Middle frontal gyrus (tissue), 1 donor: ENCODE results near the gene OGDHL.
"Not testable (repeated sequence)": the region's sequence is repeated elsewhere in the genome, so short reads cannot be mapped to it uniquely, and the experiment has no call there.

Experiments
- DNase-seq: peaks from one replicate; pipeline ENCODE4 v3.0.0-alpha.2; 2015; ENCODE audit warnings: low spot score; ENCODE audit errors: extremely low spot score

OGDHL gene

DNA sequence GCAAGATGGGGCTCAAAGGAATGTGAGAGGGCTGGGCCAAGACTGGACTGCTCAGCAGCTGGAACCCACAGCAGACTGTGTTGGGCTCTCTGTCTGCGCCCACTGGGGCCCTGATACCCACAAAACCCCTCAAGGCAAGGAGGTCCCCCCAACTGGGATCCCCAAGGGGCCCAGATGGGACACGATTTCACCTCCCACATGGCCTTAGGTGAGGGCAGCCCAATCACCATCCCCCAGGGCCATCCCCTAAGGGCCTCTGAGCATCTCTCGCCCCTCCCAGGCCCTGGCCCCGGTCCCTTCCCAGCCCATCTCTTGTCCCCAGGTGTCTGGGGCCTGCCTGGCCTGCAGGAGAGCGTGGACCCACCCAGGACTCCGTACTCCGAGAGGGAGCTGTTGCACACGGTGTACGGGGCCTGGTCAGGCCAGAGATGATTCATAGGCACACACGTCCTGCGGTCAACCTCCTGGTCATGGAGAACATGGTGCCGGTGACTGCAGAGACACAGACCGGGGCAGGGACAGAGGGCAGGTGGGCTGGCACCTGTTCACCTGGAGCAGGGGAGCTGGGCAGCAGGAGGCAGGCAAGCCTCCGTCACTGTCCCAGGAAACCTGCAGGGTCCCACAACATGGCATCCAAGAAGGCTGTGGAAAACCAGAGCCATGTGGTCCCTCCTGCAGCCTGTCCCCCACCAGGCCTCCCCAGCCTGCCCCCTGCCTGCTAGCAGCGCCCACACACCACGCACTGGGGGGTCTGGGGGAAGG, 21.6 kb downstream of the OGDHL start:
- no peak for DNase-seq

DNA sequence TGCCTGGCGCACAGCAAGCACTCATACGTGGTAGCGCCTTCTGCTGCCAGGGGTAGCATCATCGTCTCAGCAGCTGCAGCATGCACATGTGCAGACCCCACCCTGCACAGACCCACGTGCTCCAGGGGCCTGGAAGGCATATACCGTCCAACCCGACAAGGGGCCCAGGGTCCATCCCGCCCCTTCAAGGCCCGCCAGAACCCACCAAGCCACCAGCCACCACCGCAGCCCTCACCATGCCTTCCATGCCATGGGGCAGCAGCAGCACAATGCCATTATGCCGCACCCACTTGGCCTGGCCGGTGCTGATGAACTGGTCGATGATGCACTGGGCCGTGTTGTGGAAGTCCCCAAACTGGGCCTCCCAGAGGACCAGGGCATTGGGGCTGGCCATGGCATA, 22.7 kb downstream of the OGDHL start:
- DNase-seq = no peak

DNA sequence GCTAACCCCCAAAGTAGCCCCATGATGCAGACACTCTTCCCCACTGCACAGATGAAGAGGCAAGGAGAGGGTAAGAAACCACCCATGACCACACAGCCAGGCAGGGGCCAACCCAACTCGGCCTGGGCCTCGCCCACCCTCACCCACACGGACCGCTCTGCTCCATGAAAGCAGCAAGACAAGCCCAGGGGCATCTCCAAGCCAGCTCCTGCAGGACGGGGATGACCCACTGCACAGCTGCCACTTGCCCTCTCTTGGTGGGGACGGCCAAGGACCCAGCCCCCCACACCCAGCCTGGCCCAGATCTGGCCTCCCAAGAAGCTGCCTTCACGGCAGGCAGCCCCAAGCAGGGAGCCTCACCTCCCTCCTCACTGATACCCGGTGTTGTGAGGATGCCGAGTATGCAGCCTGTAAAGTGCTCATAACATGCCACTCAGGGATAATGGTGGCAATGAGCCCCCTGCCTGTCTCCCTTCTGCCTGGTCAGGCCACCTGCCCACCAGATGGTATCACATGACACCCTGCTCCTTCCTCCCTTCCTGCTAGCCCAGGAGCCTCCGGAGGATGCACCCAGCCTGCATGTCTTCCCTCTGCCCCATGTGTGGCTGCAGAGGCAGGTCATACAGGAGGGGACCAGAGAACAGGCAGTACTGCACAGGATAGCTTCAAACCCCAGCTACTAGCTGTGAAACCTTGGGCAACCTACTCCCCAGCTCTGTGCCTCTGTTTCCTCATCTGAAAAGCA, 23.3 kb downstream of the OGDHL start:
- no peak for DNase-seq

DNA sequence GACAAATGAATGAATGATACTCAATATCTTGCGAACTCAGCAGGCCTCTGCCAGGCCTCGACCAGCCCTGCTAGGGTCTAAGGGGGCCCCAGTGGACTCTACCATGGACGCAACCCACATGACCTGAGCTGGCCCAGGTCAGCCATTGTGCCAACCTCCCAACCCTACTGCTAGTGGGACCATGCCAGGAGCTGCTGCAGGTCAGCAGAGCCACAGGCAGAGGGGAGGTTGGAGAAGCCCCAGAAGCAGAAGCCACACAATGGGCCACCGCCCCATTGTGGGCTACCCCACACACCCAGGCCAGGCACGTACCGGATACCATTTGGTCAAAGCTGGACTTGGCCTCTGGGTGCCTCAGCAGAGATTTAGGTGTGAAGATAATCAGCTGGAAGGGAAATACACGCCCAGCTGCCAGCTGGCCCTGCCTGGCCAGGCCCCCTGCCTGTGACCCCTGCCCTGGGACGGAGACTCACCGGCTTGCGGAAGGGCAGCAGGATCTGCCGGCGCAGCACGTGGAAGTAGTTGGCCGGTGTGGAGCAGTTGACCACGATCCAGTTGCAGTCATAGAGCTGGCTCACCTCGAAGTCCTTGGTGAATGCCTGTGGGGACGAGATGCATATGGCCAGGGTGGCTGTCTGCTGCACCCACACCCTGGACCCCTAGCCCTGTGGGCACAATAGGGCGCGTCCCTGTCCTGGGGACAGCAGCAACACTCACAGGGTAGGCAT, 24.5 kb downstream of the OGDHL start:
- no peak for DNase-seq

DNA sequence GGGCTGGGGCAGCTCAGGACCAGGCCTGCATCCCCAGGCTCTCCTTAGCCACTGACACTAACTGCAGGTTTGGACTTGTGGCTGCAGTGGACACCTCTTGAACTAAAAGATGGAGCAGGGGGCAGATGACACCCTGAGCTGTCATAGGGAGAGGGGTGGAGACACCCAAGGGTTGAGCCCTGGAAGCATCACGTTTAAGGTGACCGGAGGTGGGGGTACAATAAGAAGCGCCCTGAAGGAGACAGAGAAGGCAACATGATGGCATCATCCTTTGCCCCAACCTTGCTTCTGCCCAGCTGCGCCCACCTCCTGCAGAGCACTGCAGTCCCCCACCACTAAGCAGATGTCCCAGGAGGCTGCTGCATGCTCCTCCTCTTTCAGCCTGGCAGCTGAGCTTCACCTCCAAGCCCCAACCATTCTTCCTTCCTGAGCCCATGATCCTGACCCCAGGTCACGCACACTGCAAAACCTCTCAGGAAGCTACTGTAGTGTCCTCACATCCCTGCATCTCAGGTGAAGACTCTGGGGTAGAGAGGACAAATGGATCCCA, 25.5 kb downstream of the OGDHL start:
- DNase-seq = no peak

DNA sequence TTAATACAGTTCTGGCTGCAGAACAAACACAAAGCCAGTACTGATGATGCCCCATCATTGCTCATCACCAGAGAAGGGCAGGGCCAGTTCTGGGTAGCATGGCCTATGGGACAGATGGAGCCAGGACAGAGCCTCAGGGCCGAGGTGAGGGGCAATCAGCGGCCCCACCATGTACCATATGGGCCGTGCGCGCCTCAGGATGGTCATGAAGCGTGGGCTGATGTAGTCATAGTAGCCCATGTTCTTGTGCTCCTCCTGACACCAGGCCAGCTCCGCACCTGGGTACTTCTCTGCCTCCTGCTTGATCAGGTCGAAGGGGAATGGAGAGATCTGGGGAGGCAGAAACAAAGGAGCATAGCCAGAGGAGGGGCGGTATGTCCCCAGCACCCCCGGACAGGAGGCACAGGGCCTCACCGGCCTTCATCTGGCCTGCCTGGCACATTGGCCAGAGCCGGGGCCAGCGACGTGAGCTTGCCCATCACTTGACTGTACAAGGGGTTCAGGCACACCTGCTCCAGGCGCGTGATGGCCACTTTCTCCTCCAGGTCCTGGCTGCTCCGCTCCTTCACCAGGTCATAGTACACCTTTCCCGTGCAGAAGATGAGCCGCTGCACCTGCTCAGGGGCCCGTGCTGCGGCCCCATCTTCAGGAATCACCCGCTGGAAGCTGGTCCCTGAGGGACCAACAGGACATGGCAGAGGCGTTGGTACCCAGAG, 26.1 kb downstream of the OGDHL start:
- DNase-seq = no peak

DNA sequence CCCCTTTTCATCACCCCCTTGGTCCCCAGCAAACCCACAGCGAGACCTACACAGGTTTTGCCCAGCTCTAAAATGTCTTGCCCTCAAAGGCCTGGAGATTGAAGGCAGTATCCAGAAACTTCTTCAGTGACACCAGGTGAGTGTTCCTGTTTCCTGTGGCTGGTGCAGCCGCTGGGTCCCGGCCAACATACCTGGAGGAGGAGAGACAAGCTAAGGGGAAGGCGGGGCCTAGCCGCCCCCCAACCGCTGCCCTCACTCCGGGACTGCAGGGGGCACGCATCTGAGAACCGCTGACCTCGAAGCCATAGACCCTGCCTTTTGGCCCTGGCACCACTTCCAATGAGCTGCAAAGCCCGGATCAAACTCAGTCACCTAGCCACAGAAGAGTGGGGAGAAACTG, 27.0 kb downstream of the OGDHL start:
- DNase-seq = no peak

DNA sequence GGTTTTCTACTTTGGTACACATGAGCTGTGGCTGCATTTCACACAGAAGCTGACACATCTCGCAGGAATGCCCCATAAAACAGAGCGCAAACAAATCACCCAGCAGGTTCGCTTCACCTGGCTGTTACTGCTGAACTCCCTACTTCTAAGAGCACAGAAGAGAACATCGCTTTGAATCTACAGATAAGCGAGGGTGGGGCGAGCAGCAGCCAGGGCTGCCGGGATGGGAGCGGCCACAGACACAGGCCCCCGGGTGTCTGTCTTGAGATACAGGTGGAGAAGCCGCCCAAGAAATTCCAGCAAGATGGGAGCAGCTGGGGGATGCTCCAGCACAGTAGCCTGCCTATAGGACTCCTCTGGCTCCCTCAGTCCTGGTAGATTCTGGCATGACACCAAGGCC, 27.4 kb downstream of the OGDHL start:
- DNase-seq = no peak

DNA sequence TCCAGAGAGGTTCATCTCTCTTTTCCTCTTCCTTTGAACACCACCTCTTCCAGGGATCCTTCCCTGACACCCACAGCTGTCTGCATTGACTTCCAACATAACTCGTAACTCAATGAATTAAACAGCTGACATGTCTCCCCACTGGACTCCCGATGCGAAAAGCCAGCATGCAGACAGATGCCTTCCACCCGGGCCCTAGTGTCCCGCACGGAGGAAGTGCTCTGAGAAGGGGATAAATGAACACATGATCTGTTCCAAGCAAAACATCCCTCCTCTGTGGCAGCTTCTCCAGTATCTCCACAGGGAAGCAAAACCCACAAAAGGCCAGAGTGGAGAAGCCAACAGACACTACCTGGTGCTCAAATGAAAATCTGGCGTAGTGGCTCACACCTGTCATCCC, 28.3 kb downstream of the OGDHL start:
- DNase-seq = no peak

DNA sequence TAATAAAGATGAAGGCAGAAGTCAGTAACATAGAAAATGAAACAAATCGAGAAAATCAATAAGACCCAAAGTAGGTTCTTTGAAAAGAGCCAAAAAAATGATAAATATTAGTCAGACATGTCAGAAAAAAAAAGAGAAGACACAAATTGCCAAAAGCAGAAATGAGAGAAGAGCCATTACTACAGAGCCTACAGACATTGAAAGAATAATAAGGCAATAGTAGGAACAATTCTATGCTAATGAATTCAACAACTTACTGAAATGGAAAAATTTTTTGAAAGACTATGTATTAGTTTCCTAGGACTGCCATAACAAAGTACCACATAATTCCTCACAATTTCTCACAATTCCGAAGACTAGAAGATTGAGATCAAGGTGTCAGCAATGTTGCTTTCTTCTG, 35.5 kb downstream of the OGDHL start:
- DNase-seq = no peak

DNA sequence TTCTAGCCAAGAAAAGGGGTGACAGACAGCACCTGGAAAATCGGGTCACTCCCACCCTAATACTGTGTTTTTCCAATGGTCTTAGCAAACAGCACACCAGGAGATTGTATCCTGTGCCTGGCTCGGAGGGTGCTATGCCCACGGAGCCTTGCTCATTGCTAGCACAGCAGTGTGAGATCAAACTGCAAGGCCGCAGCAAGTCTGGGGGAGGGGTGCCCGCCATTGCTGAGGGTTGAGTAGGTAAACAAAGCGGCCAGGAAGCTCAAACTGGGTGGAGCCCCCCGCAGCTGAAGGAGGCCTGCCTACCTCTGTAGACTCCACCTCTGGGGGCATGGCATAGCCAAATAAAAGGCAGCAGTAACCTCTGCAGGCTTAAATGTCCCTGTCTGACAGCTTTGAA, 47.0 kb downstream of the OGDHL start:
- not testable (repeated sequence) for DNase-seq

DNA sequence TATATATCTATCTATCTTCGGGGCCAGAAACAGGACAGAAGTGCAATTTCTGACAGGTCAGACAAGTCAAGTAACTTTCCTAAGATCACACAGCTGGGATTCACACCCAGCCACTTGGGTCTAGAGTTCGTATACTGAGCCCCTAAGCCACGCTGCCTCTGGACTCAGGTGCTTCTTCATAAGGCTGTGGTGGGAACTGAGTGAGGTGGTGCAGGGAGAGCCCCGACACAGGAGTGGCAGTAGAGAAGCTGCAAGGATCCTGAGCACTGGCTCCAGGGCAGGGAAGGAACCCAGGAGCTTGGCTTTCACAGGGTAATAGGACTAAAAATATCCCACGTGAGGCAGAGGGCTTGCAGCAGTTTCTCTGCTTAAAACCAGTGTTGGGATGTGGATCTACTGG, 48.9 kb downstream of the OGDHL start:
- DNase-seq = no peak

DNA sequence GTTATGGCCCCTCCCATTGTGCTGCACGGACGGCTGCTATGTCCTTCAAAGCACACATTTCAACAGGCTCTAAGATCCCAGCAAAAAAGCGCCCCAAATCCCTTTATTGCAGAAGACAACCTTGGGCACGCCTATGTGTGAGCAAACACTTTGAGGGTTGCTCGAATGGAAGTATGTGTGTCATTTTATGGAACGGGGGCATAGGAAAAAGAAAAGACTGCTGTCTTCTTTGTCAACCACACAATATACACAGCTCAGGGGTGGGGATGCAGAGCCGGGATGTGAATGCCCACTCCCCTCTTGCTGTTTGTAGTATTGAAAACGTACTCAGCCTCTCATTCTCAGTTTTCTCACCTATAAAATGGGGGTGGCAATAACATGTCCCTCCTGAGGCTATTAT, 50.6 kb downstream of the OGDHL start:
- DNase-seq = no peak

DNA sequence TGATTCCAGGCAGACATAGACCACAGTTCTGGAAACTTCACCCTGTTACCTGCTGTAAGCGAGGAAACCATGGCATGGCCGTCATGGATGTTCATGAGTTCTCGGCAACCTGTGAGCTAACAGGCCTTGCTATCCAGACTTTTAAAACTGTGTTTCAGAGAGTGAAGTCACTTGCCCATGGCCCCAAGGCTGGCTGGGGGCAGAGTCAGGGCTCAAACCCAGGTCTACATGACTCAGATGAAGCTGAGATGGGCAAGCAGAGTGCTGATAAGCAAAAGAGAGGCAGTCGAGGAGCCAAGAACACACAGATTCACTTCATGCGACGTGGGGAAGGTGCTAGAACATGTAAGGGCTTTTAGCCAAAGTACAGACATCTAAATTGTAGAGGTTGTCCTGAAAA, 51.2 kb downstream of the OGDHL start:
- DNase-seq = no peak

DNA sequence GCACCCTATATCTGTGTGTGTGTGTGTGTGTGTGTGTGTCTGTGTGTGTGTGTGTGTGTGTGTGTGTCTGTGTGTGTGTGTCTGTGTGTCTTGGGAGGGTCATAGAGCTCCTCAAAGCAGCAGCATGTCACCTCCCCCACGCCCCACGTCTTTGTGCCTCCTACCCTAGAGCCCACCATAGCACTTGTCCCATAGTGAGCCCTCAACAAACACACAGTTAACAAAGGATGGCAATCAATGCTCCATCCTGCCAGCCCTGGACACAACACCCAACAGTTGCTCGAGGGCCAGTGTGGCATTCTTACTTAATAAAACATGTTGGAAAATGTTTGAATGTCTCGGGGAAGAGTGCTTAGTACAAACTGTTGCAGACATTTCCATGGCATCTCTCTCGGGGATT, 52.2 kb downstream of the OGDHL start:
- no peak for DNase-seq

DNA sequence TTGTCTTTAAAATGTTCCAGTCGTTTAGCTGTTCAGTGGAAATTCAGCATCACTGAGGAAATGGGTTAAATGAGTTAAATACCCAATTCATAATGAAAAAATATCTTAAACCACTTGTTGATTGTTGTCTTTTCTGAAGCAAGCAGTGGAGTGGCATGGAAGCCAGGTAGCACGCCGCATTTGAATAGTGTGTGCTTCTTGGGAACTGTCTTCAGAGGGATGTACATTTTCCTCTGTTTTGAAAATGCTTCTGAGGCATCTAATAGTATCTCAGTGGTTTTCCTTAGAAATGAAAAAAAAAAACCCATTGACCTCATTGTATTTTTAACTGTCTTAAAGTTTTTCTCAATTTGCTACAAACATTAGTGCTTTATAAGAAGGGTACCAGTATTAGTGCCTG, 54.5 kb downstream of the OGDHL start:
- no peak for DNase-seq

DNA sequence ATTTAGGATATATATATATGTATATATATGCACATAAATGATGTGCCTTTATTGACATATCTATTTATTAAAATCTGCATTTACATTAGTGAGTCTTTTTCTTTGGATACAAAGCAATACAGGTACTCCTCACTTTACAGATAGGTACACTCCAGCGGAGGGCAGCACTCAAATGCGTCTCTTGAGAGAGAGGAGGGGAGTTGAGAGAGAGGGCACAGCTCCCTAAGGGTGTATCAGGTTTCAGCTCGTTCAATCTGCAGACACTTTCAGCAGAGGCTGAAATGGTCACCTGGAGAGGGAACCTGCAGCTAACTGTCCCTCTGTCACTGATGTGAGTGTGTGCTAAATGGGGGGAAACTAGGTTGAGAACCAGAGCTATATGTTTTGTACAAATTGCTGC, 61.1 kb downstream of the OGDHL start:
- no peak for DNase-seq

DNA sequence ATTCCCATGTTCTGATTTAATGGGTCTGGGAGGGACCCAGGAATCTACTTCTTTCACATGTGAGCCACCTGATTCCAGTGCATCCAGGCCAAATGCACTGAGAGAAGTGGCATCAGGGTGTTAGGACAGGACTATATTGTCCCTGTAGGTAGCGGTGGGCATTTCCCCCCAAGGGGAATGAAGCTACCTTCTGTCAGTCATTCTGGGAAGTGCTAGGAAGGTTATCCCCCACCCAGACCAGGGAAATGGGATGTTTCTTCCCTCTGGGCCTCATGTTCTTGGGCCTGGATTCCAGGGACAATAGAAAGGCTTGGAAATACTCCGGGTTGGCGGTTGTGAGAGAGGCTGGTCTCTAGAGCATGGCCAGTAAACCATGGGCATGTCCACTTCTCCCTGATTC, 61.9 kb downstream of the OGDHL start:
- no peak for DNase-seq

DNA sequence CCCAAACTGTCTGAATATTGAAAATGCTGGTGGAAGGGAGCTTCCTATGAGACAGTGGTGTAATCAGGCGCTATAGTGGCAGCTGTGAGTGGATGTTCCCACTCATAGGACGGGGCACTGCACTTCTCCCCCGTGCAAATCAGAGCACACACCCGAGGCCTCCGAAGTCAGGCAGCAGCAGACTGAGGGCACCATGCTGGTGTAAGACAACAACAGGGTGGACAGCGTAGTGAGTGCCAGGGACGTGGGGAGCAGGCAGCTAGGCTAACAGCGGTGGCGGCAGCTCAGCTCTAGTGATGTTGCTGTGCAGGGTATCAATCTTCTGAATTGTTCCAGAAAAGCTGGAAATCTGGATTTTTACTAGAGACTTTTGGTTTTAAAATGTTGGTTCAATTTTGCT, 63.4 kb downstream of the OGDHL start:
- no peak for DNase-seq

DNA sequence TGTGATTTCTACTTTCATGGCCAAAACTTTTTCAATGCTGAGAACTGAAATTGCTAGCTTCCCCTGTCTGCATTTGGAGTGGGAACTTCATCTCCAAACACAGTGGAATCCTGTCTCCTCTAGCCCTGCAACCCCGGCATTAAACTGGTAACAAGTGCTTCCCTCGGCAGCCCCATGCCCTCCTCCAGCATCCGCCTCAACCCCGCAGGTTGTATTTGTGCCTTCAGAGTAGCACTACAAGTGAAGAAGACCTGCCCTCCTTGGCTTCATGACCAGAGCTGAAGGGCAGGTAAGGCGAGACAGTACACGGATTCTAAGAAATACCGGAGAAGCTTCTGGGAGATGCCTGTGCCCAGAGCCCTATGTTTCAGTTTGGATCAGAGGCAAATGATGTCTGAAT, 65.8 kb downstream of the OGDHL start:
- DNase-seq = no peak

DNA sequence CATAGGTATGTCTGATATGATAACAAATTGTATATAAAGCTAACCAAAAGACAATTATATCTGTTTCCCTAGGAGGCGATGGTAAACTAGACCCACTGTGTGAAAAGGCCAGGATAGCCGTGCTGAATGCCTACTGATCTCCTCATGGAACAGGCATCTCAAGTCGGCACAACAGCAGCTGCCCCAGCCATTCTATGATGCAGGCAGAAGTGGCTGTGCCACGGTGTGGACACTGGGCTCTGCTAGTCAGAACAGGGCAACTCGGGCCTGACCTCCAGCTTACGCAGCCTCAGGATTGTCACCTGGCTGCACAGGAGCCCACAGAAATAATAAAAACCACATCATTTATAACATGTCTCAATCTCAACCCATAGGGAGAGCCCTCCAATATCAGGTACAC, 67.7 kb downstream of the OGDHL start:
- no peak for DNase-seq

DNA sequence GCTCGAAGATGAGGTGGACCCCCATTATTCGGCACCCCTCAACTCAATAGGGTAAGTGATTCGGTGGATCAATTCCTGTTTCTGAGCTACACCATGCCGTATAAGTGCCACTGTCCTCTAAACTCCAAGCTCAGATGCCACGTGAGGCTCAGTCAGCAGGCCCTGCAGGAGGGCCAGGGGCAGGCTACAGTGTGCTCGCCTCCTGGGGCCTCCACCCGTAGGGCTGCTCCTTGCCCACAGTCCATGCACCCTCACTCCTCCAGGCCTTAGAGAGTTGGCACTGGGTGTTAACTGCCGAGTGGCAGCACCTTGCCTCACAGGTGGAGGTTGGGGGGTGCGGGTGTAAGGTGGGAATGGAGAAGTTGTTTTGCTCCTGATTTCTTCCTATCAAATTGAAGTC, 70.5 kb downstream of the OGDHL start:
- no peak for DNase-seq
